GM20000 (cell line): ENCODE results near the gene ANKRD13B.

ENCODE experiments used
- DNase-seq: peaks from one replicate; pipeline ENCODE4 v3.0.0; 2012; ENCODE audit warnings: low spot score
- TF ChIP-seq, protein P1 (sequence below): IDR thresholded peaks from 2 replicates; pipeline ENCODE4 v1.5.1; 2012; ENCODE audit warnings: mild to moderate bottlenecking, control low read depth; ENCODE audit errors: extremely low read depth, missing control alignments

The ANKRD13B gene

DNA sequence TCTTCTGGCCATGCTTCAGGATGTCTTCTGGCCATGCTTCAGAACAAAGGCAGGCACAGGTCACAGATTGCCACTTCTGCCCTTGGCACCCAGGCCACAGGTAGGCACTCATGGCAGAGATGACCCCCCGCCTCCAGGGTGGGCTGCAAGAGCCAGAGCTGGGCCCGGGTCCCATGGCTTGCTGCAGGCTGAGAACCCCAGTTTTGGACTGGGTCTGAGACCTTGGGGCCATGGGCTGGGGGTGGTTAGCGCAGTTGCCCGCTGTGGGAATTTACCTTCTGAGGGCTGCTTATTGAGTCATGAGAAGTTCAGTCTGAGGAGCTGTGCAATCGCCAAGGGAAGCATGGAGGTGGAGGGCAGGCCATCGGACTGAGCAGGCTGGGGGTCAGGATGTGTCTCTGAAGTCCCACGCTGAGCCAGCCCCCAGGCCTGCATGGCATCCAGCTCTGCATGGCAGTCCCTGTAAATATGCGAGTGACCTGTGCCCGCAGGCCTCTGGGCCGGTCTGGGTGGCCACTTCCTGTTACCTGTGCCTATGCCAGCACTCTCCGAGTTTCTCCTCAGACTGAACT, 1.7 kb downstream of the ANKRD13B start:
- DNase-seq, result no peak

GRCh38 chr17:29595107-29595942, 2.4 kb downstream of the ANKRD13B start:
- TF ChIP-seq, protein P1, sequence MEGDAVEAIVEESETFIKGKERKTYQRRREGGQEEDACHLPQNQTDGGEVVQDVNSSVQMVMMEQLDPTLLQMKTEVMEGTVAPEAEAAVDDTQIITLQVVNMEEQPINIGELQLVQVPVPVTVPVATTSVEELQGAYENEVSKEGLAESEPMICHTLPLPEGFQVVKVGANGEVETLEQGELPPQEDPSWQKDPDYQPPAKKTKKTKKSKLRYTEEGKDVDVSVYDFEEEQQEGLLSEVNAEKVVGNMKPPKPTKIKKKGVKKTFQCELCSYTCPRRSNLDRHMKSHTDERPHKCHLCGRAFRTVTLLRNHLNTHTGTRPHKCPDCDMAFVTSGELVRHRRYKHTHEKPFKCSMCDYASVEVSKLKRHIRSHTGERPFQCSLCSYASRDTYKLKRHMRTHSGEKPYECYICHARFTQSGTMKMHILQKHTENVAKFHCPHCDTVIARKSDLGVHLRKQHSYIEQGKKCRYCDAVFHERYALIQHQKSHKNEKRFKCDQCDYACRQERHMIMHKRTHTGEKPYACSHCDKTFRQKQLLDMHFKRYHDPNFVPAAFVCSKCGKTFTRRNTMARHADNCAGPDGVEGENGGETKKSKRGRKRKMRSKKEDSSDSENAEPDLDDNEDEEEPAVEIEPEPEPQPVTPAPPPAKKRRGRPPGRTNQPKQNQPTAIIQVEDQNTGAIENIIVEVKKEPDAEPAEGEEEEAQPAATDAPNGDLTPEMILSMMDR, result no peak
- no peak for DNase-seq

More for the DNA sequence above, 1.7 kb downstream of the ANKRD13B start:
- TF ChIP-seq, protein P1, result no peak

GRCh38 chr17:29595943-29596774, 3.2 kb downstream of the ANKRD13B start:
- no peak for DNase-seq
- TF ChIP-seq, protein P1, result no peak

DNA sequence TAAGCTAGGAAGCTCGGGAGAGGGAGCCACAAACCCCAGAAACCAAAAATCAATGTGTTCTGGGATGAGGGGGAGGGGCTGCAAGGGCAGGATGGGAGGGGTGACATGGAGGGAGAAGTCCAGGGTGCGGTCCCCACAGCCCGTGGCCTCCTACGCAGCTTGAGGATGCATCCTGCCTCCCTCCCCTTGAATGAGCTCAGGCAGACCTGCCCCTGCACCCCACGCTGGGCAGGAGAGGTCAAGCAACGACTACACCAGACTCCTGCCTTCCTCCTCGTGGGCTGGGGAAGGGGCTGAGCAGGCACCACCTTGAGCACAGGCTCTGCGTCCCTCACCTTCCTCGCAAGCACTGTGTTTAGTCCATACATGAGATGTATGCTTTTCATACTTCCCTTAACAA, 3.9 kb downstream of the ANKRD13B start:
- DNase-seq, result no peak
- TF ChIP-seq, protein P1, result no peak

DNA sequence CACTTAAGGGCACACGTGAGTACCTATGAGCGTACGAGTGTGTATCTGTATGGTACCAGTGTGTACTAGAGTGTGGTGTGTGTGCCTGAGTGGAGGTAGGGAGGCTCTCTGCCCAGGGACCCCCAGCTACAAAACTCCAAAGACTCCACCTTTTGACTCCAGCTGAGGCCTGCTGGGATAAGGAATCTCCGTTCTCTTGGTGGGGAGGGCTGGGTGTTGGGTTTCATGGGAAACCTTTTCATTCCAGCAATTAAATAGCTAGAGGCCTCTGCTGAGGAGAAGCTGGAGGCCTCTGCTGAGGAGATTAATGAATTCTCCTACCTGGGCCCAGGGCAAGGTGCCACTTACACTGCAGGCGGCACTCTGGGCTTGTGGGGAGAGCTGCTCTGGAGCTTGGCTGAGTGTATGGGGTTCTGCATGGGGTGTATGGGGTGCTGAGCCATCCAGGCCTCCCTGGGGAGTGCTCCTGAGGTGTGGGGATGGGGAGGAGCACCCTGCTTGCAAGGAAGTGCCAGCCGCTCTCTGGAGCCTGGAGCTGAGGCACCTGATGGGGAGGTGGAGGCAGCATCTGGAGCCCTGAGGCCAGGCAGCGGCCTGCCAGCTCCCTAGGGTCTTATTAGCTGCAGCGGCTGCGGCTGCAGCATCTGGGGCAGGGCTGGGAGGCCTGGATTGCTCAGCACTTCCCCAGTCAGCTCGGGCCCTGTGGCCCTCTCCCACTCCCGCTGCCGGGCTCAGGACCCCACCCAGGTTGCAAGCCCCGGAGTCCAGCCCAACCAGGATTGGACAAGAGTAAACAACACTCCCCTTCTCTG, 4.6 kb downstream of the ANKRD13B start:
- DNase-seq, result no peak
- TF ChIP-seq, protein P1, result no peak

GRCh38 chr17:29603109-29603674, 10.3 kb downstream of the ANKRD13B start:
- DNase-seq, result no peak
- TF ChIP-seq, protein P1, result no peak
